DND-41 (cell line): ENCODE results near the gene IP6K2.

Experiments
- CTCF ChIP-seq: IDR thresholded peaks from 2 replicates; pipeline ENCODE4 v1.5.1; 2012; ENCODE audit warnings: borderline replicate concordance, low read length, moderate library complexity, mild to moderate bottlenecking; ENCODE audit not compliant: poor library complexity, severe bottlenecking; ENCODE audit errors: extremely low read depth
- EZH2 ChIP-seq: IDR thresholded peaks from 3 replicates; pipeline ENCODE4 v1.6.1; 2012; ENCODE audit warnings: borderline replicate concordance, low read depth, mild to moderate bottlenecking, moderate library complexity, low read length, inconsistent platforms; ENCODE audit not compliant: severe bottlenecking

GRCh38 chr3:48690846-48691458 is 26.1 kb downstream of the IP6K2 start:
- TF ChIP-seq CTCF: no peak
- no peak for TF ChIP-seq EZH2
